ENCODE measurements around the gene DLST. TPM values are rescaled to one million over a fixed set of nuclear protein-coding genes. Genes with fewer than 3 reads are reported as not detected.

DLST gene
- total and polyA plus RNA-seq, 2 donors (not counting 1 experiment from before 2014, with no cell fraction given) = 95.3 to 214 TPM

GRCh38 chr14:74863274-74863673, 18.4 kb upstream of the DLST start:
- H3K36me3 ChIP-seq (ENCODE audit: control insufficient read depth, insufficient read depth, low read length) = no peaks in the 10 kb centered on the region
- H3K27me3 ChIP-seq (ENCODE audit: control insufficient read depth, insufficient read depth, low read length) = peaks cover 2% of the 10 kb centered on the region
- H3K4me3 ChIP-seq (replicated peaks in 1 of 4; ENCODE audit: control extremely low read depth in 1 of 4, insufficient read depth in 1 of 4, low read depth in 3 of 4, low read length in 4 of 4) = no peak overlapping the region
- peaks cover 3% of the 10 kb centered on the region for H3K4me1 ChIP-seq (ENCODE audit: control insufficient read depth, extremely low read depth, insufficient read depth, low read length)
- H2AFZ ChIP-seq (ENCODE audit: low read length) = no peak overlapping the region
- no peaks in the 10 kb centered on the region for H3K9me3 ChIP-seq (ENCODE audit: control insufficient read depth, insufficient read depth, low read depth, low read length)
- no peaks in the 10 kb centered on the region for H4K20me1 ChIP-seq (ENCODE audit: control insufficient read depth, extremely low read depth, insufficient read depth, low read length)
- DNase-seq (ENCODE audit: low read depth in 2 of 2) = no peak
- H3K4me2 ChIP-seq (ENCODE audit: extremely low read depth, insufficient read depth, low read length) = no peak overlapping the region
- H3K27ac ChIP-seq (ENCODE audit: insufficient read depth, low read length) = no peak overlapping the region
- H3K79me2 ChIP-seq (ENCODE audit: control insufficient read depth, insufficient read depth, low read length) = no peaks in the 10 kb centered on the region
- TF ChIP-seq EZH2 (IDR thresholded peaks at IDR 0.05; ENCODE audit: low read length, missing control alignments) = no peak
- TF ChIP-seq CTCF (conservative IDR thresholded peaks at IDR 0.05 in 1 of 2, IDR thresholded peaks at IDR 0.05 in 1 of 2; ENCODE audit: low read depth in 1 of 2, low read length in 2 of 2) = no peak
- H3K9ac ChIP-seq (ENCODE audit: insufficient read depth, low read length) = no peak overlapping the region

- Histone ChIP-seq H3K36me3 (ENCODE audit: control insufficient read depth, insufficient read depth, low read length) (no peaks in the 10 kb centered on the region), H3K79me2 (ENCODE audit: control insufficient read depth, insufficient read depth, low read length) (no peaks in the 10 kb centered on the region), H3K4me3 (replicated peaks in 1 of 4; ENCODE audit: control extremely low read depth in 1 of 4, insufficient read depth in 1 of 4, low read depth in 3 of 4, low read length in 4 of 4) (no peak overlapping the region), H2AFZ (ENCODE audit: low read length) (no peak overlapping the region), H3K9ac (ENCODE audit: insufficient read depth, low read length) (no peak overlapping the region), H3K4me2 (ENCODE audit: extremely low read depth, insufficient read depth, low read length) (no peak overlapping the region), H4K20me1 (ENCODE audit: control insufficient read depth, extremely low read depth, insufficient read depth, low read length) (no peaks in the 10 kb centered on the region), H3K9me3 (ENCODE audit: control insufficient read depth, insufficient read depth, low read depth, low read length) (no peaks in the 10 kb centered on the region), H3K4me1 (ENCODE audit: control insufficient read depth, extremely low read depth, insufficient read depth, low read length) (peaks cover 3% of the 10 kb centered on the region), H3K27ac (ENCODE audit: insufficient read depth, low read length) (no peak overlapping the region), H3K27me3 (ENCODE audit: control insufficient read depth, insufficient read depth, low read length) (peaks cover 2% of the 10 kb centered on the region)
- no peak for DNase-seq (ENCODE audit: low read depth in 2 of 2)
- no peak for TF ChIP-seq EZH2 (IDR thresholded peaks at IDR 0.05; ENCODE audit: low read length, missing control alignments)
- TF ChIP-seq CTCF (conservative IDR thresholded peaks at IDR 0.05 in 1 of 2, IDR thresholded peaks at IDR 0.05 in 1 of 2; ENCODE audit: low read depth in 1 of 2, low read length in 2 of 2) = no peak
Measured at GRCh38 chr14:74864198-74864597, 17.5 kb upstream of the DLST start.

GRCh38 chr14:74865156-74865555, 16.6 kb upstream of the DLST start:
- no peaks in the 10 kb centered on the region for H3K9me3 ChIP-seq (ENCODE audit: control insufficient read depth, insufficient read depth, low read depth, low read length)
- H3K36me3 ChIP-seq (ENCODE audit: control insufficient read depth, insufficient read depth, low read length) = no peaks in the 10 kb centered on the region
- H3K9ac ChIP-seq (ENCODE audit: insufficient read depth, low read length) = no peak overlapping the region
- DNase-seq (ENCODE audit: low read depth in 2 of 2) = no peak
- H4K20me1 ChIP-seq (ENCODE audit: control insufficient read depth, extremely low read depth, insufficient read depth, low read length) = no peaks in the 10 kb centered on the region
- no peak overlapping the region for H2AFZ ChIP-seq (ENCODE audit: low read length)
- no peak overlapping the region for H3K4me2 ChIP-seq (ENCODE audit: extremely low read depth, insufficient read depth, low read length)
- H3K4me1 ChIP-seq (ENCODE audit: control insufficient read depth, extremely low read depth, insufficient read depth, low read length) = peaks cover 3% of the 10 kb centered on the region
- no peak overlapping the region for H3K4me3 ChIP-seq (replicated peaks in 1 of 4; ENCODE audit: control extremely low read depth in 1 of 4, insufficient read depth in 1 of 4, low read depth in 3 of 4, low read length in 4 of 4)
- no peaks in the 10 kb centered on the region for H3K79me2 ChIP-seq (ENCODE audit: control insufficient read depth, insufficient read depth, low read length)
- TF ChIP-seq EZH2 (IDR thresholded peaks at IDR 0.05; ENCODE audit: low read length, missing control alignments) (no peak), CTCF (conservative IDR thresholded peaks at IDR 0.05 in 1 of 2, IDR thresholded peaks at IDR 0.05 in 1 of 2; ENCODE audit: low read depth in 1 of 2, low read length in 2 of 2) (no peak)
- peaks cover 2% of the 10 kb centered on the region for H3K27me3 ChIP-seq (ENCODE audit: control insufficient read depth, insufficient read depth, low read length)
- H3K27ac ChIP-seq (ENCODE audit: insufficient read depth, low read length) = no peak overlapping the region

Measured in fibroblast of lung (primary cell).